GM06990 (cell line): Measurements from ENCODE around the gene TXN2.

ENCODE experiments used
- DNase-seq: peaks from one replicate; pipeline ENCODE4 v3.0.0-alpha.2; 2011; ENCODE audit not compliant: insufficient read length; ENCODE audit errors: extremely low read depth
- H3K27me3 ChIP-seq: replicated peaks from 2 replicates; pipeline ENCODE4 v1.6.0; 2011; ENCODE audit warnings: low read length; ENCODE audit not compliant: control insufficient read depth, insufficient read depth
- H3K36me3 ChIP-seq: 2 replicates; pipeline ENCODE4 v1.5.1; 2011; ENCODE audit warnings: low read length; ENCODE audit not compliant: control insufficient read depth, insufficient read depth
- H3K4me3 ChIP-seq: replicated peaks from 2 replicates; pipeline ENCODE4 v1.5.1; 2011; ENCODE audit warnings: low read depth, mild to moderate bottlenecking, control low read depth, low read length
- CTCF ChIP-seq: IDR thresholded peaks from 2 replicates; pipeline ENCODE4 v1.5.1; 2011; ENCODE audit warnings: low read length, control low read depth, mild to moderate bottlenecking, inconsistent platforms; ENCODE audit not compliant: insufficient read depth, poor library complexity, severe bottlenecking

The TXN2 gene

GRCh38 chr22:36469094-36469710 is 12.2 kb downstream of the TXN2 start:
- TF ChIP-seq CTCF = no peak
- Histone ChIP-seq H3K4me3 (no peak overlapping the region), H3K27me3 (no peaks in the 10 kb centered on the region), H3K36me3 (peaks cover 23% of the 10 kb centered on the region)
- no peak for DNase-seq

GRCh38 chr22:36467946-36468345 is 13.5 kb downstream of the TXN2 start:
- DNase-seq = no peak
- Histone ChIP-seq H3K27me3 (no peaks in the 10 kb centered on the region), H3K4me3 (no peak overlapping the region), H3K36me3 (peaks cover 19% of the 10 kb centered on the region)
- TF ChIP-seq CTCF = no peak

GRCh38 chr22:36467042-36467810 is 14.2 kb downstream of the TXN2 start:
- Histone ChIP-seq H3K27me3 (no peaks in the 10 kb centered on the region), H3K36me3 (peaks cover 19% of the 10 kb centered on the region), H3K4me3 (no peak overlapping the region)
- no peak for DNase-seq
- no peak for TF ChIP-seq CTCF

- no peak overlapping the region for H3K4me3 ChIP-seq
- TF ChIP-seq CTCF = no peak
- peaks cover 18% of the 10 kb centered on the region for H3K36me3 ChIP-seq
- no peak for DNase-seq
- no peaks in the 10 kb centered on the region for H3K27me3 ChIP-seq
These were observed 15.2 kb downstream of the TXN2 start for GRCh38 chr22:36466258-36466657.

- no peak for DNase-seq
- Histone ChIP-seq H3K36me3 (peaks cover 14% of the 10 kb centered on the region), H3K27me3 (no peaks in the 10 kb centered on the region), H3K4me3 (no peak overlapping the region)
- TF ChIP-seq CTCF = no peak
These were observed 16.0 kb downstream of the TXN2 start for GRCh38 chr22:36465232-36466021.
